SU-DHL-6 (cell line): ENCODE results near the gene TEX35.

ENCODE experiments used
- H2AFZ ChIP-seq: fragments of 200-600 bp; sonication (generic); 2 replicates; pipeline ENCODE4 v1.6.1; 2014; ENCODE audit warnings: low read depth, mild to moderate bottlenecking, moderate library complexity, mixed read lengths, antibody characterized with exemption, low read length; ENCODE audit not compliant: severe bottlenecking
- H3F3A ChIP-seq: fragments of 200-600 bp; shearing (Covaris generic); 2 replicates; pipeline ENCODE4 v1.6.0; 2016; ENCODE audit warnings: antibody characterized with exemption, mild to moderate bottlenecking; ENCODE audit not compliant: insufficient read depth
- H3K27ac ChIP-seq: fragments of 200-600 bp; sonication (generic); 2 replicates; pipeline ENCODE4 v1.5.1; 2016; ENCODE audit warnings: low read depth, mild to moderate bottlenecking, low read length, moderate library complexity, mixed read lengths
- H3K27me3 ChIP-seq: fragments of 200-600 bp; sonication (generic), shearing (Covaris generic); 2 replicates; pipeline ENCODE4 v1.6.0; 2014; ENCODE audit warnings: mild to moderate bottlenecking, low read length
- H3K36me3 ChIP-seq: fragments of 200-600 bp; sonication (generic); 2 replicates; pipeline ENCODE4 v1.6.1; 2014; ENCODE audit warnings: mild to moderate bottlenecking, low read length, mixed read lengths
- H3K4me2 ChIP-seq: fragments of 300-600, 200-600 bp; shearing (Covaris generic), sonication (generic); 2 replicates; pipeline ENCODE4 v1.6.0; 2014; ENCODE audit warnings: low read length, low read depth, mild to moderate bottlenecking; ENCODE audit not compliant: poor library complexity, severe bottlenecking
- H3K4me3 ChIP-seq: fragments of 200-600 bp; sonication (generic); 2 replicates; pipeline ENCODE4 v1.5.1; 2014; ENCODE audit warnings: antibody characterized with exemption, low read length, mild to moderate bottlenecking, mixed read lengths; ENCODE audit not compliant: insufficient read depth, poor library complexity, severe bottlenecking
- H3K79me2 ChIP-seq: fragments of 200-600 bp; sonication (generic); 2 replicates; pipeline ENCODE4 v1.6.1; 2014; ENCODE audit warnings: mild to moderate bottlenecking, low read length, moderate library complexity; ENCODE audit not compliant: insufficient read depth
- H3K9ac ChIP-seq: fragments of 200-600 bp; sonication (generic); 2 replicates; pipeline ENCODE4 v1.7.0; 2014; ENCODE audit warnings: mild to moderate bottlenecking, low read length
- H3K9me2 ChIP-seq: fragments of 200-600 bp; sonication (generic); replicated peaks from 2 replicates; pipeline ENCODE4 v1.6.1; 2014; ENCODE audit warnings: low read length; ENCODE audit not compliant: insufficient read depth
- H3K9me3 ChIP-seq: fragments of 200-600 bp; sonication (generic); 2 replicates; pipeline ENCODE4 v1.6.1; 2014; ENCODE audit warnings: low read length, mixed read lengths; ENCODE audit not compliant: insufficient read depth
- H4K20me1 ChIP-seq: fragments of 200-600 bp; sonication (generic); 2 replicates; pipeline ENCODE4 v1.6.1; 2014; ENCODE audit warnings: low read depth, mild to moderate bottlenecking, antibody characterized with exemption, low read length, moderate library complexity, mixed read lengths
- CTCF ChIP-seq: fragments of 200-600 bp; sonication (generic); IDR thresholded peaks from one replicate; pipeline ENCODE4 v1.5.1; 2017; ENCODE audit warnings: antibody characterized with exemption, mild to moderate bottlenecking, low read length, moderate library complexity; ENCODE audit not compliant: insufficient read depth, poor library complexity, severe bottlenecking
- EZH2phosphoT487 ChIP-seq: fragments of 200-600 bp; sonication (generic), shearing (Covaris generic); conservative IDR thresholded peaks from 2 replicates; pipeline ENCODE4 v1.6.1; 2018; ENCODE audit warnings: mild to moderate bottlenecking, antibody characterized with exemption, low read length, moderate library complexity, mixed read lengths

Gene TEX35

GRCh38 chr1:178509414-178510007 is 3.4 kb upstream of the TEX35 start:
- Histone ChIP-seq H3K36me3 (no peaks in the 10 kb centered on the region), H4K20me1 (no peaks in the 10 kb centered on the region), H3K9me3 (no peaks in the 10 kb centered on the region), H3K9ac (no peak overlapping the region), H3K27me3 (no peaks in the 10 kb centered on the region), H3K27ac (no peak overlapping the region), H3K9me2 (no peaks in the 10 kb centered on the region), H3F3A (no peaks in the 10 kb centered on the region), H3K79me2 (no peaks in the 10 kb centered on the region), H2AFZ (no peak overlapping the region), H3K4me2 (no peak overlapping the region), H3K4me3 (no peak overlapping the region)
- TF ChIP-seq CTCF: no peak
- TF ChIP-seq EZH2phosphoT487: no peak

GRCh38 chr1:178510155-178510554 is 2.8 kb upstream of the TEX35 start:
- Histone ChIP-seq H3F3A (no peaks in the 10 kb centered on the region), H3K9me2 (no peaks in the 10 kb centered on the region), H3K79me2 (no peaks in the 10 kb centered on the region), H3K36me3 (no peaks in the 10 kb centered on the region), H3K4me3 (no peak overlapping the region), H2AFZ (no peak overlapping the region), H3K27me3 (no peaks in the 10 kb centered on the region), H3K4me2 (no peak overlapping the region), H3K27ac (no peak overlapping the region), H3K9ac (no peak overlapping the region), H4K20me1 (no peaks in the 10 kb centered on the region), H3K9me3 (no peaks in the 10 kb centered on the region)
- TF ChIP-seq EZH2phosphoT487: no peak
- TF ChIP-seq CTCF: no peak

GRCh38 chr1:178513278-178513983 is 522 bp downstream of the TEX35 start:
- Histone ChIP-seq H3K4me2 (no peak overlapping the region), H3K9me2 (no peaks in the 10 kb centered on the region), H3K4me3 (no peak overlapping the region), H3K36me3 (no peaks in the 10 kb centered on the region), H2AFZ (no peak overlapping the region), H3K27me3 (no peaks in the 10 kb centered on the region), H3F3A (no peaks in the 10 kb centered on the region), H3K79me2 (no peaks in the 10 kb centered on the region), H4K20me1 (no peaks in the 10 kb centered on the region), H3K27ac (no peak overlapping the region), H3K9me3 (no peaks in the 10 kb centered on the region), H3K9ac (no peak overlapping the region)
- no peak for TF ChIP-seq CTCF
- no peak for TF ChIP-seq EZH2phosphoT487
